ENCODE measurements around the gene NEGR1. TPM values are rescaled to one million over a fixed set of nuclear protein-coding genes. Genes with fewer than 3 reads are reported as not detected.

The NEGR1 gene
- total RNA-seq, 1 experiment from 2014 or later: 0.05 TPM

- Histone ChIP-seq H3K9me2 (ENCODE audit: insufficient read depth) (no peaks in the 10 kb centered on the region), H3K9ac (ENCODE audit: low read length) (no peak overlapping the region)
These were observed 868.2 kb downstream of the NEGR1 start for GRCh38 chr1:71414179-71414578.

More at GRCh38 chr1:71414179-71414578, 868.2 kb downstream of the NEGR1 start:
- TF ChIP-seq MAX (IDR thresholded peaks at IDR 0.05) (no peak), SIN3A (IDR thresholded peaks at IDR 0.05; ENCODE audit: low read depth) (no peak), FOSL1 (IDR thresholded peaks at IDR 0.05; ENCODE audit: low read depth) (no peak), JUND (IDR thresholded peaks at IDR 0.05) (no peak), REST (IDR thresholded peaks at IDR 0.05; ENCODE audit: low read depth) (no peak), RAD21 (IDR thresholded peaks at IDR 0.05; ENCODE audit: low read depth) (no peak), YY1 (IDR thresholded peaks at IDR 0.05; ENCODE audit: extremely low read depth, insufficient replicate concordance, low read depth, low read length) (no peak), SRF (IDR thresholded peaks at IDR 0.05; ENCODE audit: low read depth) (no peak)
- no peak for DNase-seq (ENCODE audit: low read depth, low spot score)
- no peaks in the 10 kb centered on the region for H3K36me3 ChIP-seq (ENCODE audit: control insufficient read depth in 1 of 2, insufficient read depth in 2 of 2, low read length in 2 of 2)
- H3K4me2 ChIP-seq (ENCODE audit: low read length): no peak overlapping the region
- ATAC-seq: no peak
- no peaks in the 10 kb centered on the region for H3K4me1 ChIP-seq (ENCODE audit: control insufficient read depth in 1 of 2, insufficient read depth in 2 of 2, low read length in 2 of 2)
- POLR2A ChIA-PET: no interaction called here
- no peaks in the 10 kb centered on the region for H4K20me1 ChIP-seq (ENCODE audit: insufficient read depth)
- H2AFZ ChIP-seq (ENCODE audit: low read depth, low read length, poor library complexity, severe bottlenecking): no peak overlapping the region
- no peak overlapping the region for H3K4me3 ChIP-seq (replicated peaks in 1 of 2; ENCODE audit: low read depth in 1 of 2, low read length in 2 of 2)
- RAD21 ChIA-PET (ENCODE audit: low non-redundant PET in 1 of 2, low total read pairs in 2 of 2, uncharacterized antibody in 2 of 2, unreplicated experiment in 2 of 2): no interaction called here
- H3K79me2 ChIP-seq (ENCODE audit: insufficient read depth, low read length): no peaks in the 10 kb centered on the region
- intact Hi-C loops (cut with micrococcal nuclease): no loop called here
- CTCF ChIA-PET: no interaction called here
- 0 out of 4 replicates have a peak, but pooled peaks cover 0 to 18% of the 10 kb centered on the region in 2 experiments for H3K9me3 ChIP-seq (ENCODE audit: control insufficient read depth in 1 of 2, insufficient read depth in 1 of 2, low read depth in 1 of 2, low read length in 2 of 2)
- H3K27me3 ChIP-seq (ENCODE audit: insufficient read depth, low read length): no peaks in the 10 kb centered on the region
- no TSS peak for BruUV-seq (replicated peaks)
- H3K27ac ChIP-seq (ENCODE audit: low read depth, low read length): no peak overlapping the region
